ENCODE results near the gene PLEKHM3. TPM values are rescaled to one million over a fixed set of nuclear protein-coding genes. Genes with fewer than 3 reads are reported as not detected.

The PLEKHM3 gene
- total and polyA plus RNA-seq, 2 of the 13 experiments (the other 11 are each of a cell fraction or from before 2014, with no cell fraction given) = 4.5 to 4.7 TPM

- TF ChIP-seq EEA1 (CRISPR knock-in tag; IDR thresholded peaks at IDR 0.05; ENCODE audit: borderline replicate concordance) = no peak
- peak; percentile 94 for TF ChIP-seq ZBTB20 (CRISPR knock-in tag; IDR thresholded peaks at IDR 0.05; ENCODE audit: borderline replicate concordance, low read depth)
- TF ChIP-seq ZGPAT (CRISPR knock-in tag; IDR thresholded peaks at IDR 0.05) = peak; percentile 76; the same call in 1 of the 2 replicates
- TF ChIP-seq GMEB1 (CRISPR knock-in tag; IDR thresholded peaks at IDR 0.05; ENCODE audit: borderline replicate concordance) = no peak
- TF ChIP-seq CHCHD3 (CRISPR knock-in tag; IDR thresholded peaks at IDR 0.05) = no peak
- TF ChIP-seq HIC2 (CRISPR knock-in tag; IDR thresholded peaks at IDR 0.05; ENCODE audit: low read depth) = peak; percentile 90
- no peak for TF ChIP-seq ZNF674 (CRISPR knock-in tag; IDR thresholded peaks at IDR 0.05; ENCODE audit: low read depth)
- peak; percentile 89 for TF ChIP-seq ZNF792 (CRISPR knock-in tag; IDR thresholded peaks at IDR 0.05)
- no peak for TF ChIP-seq MYNN (CRISPR knock-in tag; IDR thresholded peaks at IDR 0.05; ENCODE audit: low read depth)
- peak; percentile 42 for TF ChIP-seq ZMYM3 (CRISPR knock-in tag; IDR thresholded peaks at IDR 0.05)
- TF ChIP-seq ZNF232 (CRISPR knock-in tag; IDR thresholded peaks at IDR 0.05; ENCODE audit: borderline replicate concordance) = 0 out of 2 replicates have a peak, but pooled peaks have one; percentile 32
- peak; percentile 84 for TF ChIP-seq MEF2D (CRISPR knock-in tag; IDR thresholded peaks at IDR 0.05)
- TF ChIP-seq ZSCAN12 (CRISPR knock-in tag; IDR thresholded peaks at IDR 0.05) = no peak
- no peak for TF ChIP-seq FLYWCH1 (CRISPR knock-in tag; IDR thresholded peaks at IDR 0.05)
- TF ChIP-seq ZNF10 (CRISPR knock-in tag; IDR thresholded peaks at IDR 0.05; ENCODE audit: borderline replicate concordance, low read depth) = no peak
- TF ChIP-seq, protein P1, sequence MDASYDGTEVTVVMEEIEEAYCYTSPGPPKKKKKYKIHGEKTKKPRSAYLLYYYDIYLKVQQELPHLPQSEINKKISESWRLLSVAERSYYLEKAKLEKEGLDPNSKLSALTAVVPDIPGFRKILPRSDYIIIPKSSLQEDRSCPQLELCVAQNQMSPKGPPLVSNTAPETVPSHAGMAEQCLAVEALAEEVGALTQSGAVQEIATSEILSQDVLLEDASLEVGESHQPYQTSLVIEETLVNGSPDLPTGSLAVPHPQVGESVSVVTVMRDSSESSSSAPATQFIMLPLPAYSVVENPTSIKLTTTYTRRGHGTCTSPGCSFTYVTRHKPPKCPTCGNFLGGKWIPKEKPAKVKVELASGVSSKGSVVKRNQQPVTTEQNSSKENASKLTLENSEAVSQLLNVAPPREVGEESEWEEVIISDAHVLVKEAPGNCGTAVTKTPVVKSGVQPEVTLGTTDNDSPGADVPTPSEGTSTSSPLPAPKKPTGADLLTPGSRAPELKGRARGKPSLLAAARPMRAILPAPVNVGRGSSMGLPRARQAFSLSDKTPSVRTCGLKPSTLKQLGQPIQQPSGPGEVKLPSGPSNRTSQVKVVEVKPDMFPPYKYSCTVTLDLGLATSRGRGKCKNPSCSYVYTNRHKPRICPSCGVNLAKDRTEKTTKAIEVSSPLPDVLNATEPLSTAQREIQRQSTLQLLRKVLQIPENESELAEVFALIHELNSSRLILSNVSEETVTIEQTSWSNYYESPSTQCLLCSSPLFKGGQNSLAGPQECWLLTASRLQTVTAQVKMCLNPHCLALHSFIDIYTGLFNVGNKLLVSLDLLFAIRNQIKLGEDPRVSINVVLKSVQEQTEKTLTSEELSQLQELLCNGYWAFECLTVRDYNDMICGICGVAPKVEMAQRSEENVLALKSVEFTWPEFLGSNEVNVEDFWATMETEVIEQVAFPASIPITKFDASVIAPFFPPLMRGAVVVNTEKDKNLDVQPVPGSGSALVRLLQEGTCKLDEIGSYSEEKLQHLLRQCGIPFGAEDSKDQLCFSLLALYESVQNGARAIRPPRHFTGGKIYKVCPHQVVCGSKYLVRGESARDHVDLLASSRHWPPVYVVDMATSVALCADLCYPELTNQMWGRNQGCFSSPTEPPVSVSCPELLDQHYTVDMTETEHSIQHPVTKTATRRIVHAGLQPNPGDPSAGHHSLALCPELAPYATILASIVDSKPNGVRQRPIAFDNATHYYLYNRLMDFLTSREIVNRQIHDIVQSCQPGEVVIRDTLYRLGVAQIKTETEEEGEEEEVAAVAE (CRISPR knock-in tag; IDR thresholded peaks at IDR 0.05; ENCODE audit: borderline replicate concordance) = peak; percentile 89; the same call in 1 of the 2 replicates
- TF ChIP-seq PHF21A (CRISPR knock-in tag; IDR thresholded peaks at IDR 0.05) = no peak
- no peak for TF ChIP-seq ZFP37 (CRISPR knock-in tag; IDR thresholded peaks at IDR 0.05; ENCODE audit: borderline replicate concordance)
- TF ChIP-seq ZNF124 (CRISPR knock-in tag; IDR thresholded peaks at IDR 0.05) = peak; percentile 45; the same call in 1 of the 2 replicates
- no peak for TF ChIP-seq SCMH1 (CRISPR knock-in tag; IDR thresholded peaks at IDR 0.05; ENCODE audit: borderline replicate concordance)
These were observed 177.4 kb downstream of the PLEKHM3 start (continued) for GRCh38 chr2:207847807-207848544.

Data from HepG2 (cell line).